H1 (cell line): ENCODE data around the gene ADCY3. TPM values are rescaled to one million over a fixed set of nuclear protein-coding genes. Genes with fewer than 3 reads are reported as not detected.
A peak's percentile ranks its signal among the peaks of the same experiment; 100 is the strongest.

Experiments used
- CTBP2 ChIP-seq: IDR thresholded peaks from 2 replicates; pipeline ENCODE4 v1.7.0; 2011; ENCODE audit warnings: borderline replicate concordance, mild to moderate bottlenecking, moderate library complexity, mixed read lengths, low read length; ENCODE audit not compliant: insufficient read depth, insufficient read length
- EZH2 ChIP-seq: fragments of 200-600 bp; sonication (generic); IDR thresholded peaks from 2 replicates; pipeline ENCODE4 v1.7.1; 2012; ENCODE audit warnings: low read depth, mild to moderate bottlenecking, moderate library complexity, low read length, inconsistent platforms; ENCODE audit not compliant: severe bottlenecking
- FOSL1 ChIP-seq: IDR thresholded peaks from 2 replicates; pipeline ENCODE4 v1.6.1; 2011; ENCODE audit warnings: mild to moderate bottlenecking, low read depth, low read length, moderate library complexity; ENCODE audit not compliant: insufficient read depth
- HDAC2 ChIP-seq, 2 experiments: fragments of 300-600 bp in 1 of 2; sonication (generic) in 1 of 2; IDR thresholded peaks; 2 replicates each; pipeline ENCODE4 v1.6.1; 2011 to 2012; ENCODE audit warnings: low read depth in 2 of 2, low read length in 2 of 2, mild to moderate bottlenecking in 2 of 2, moderate library complexity in 2 of 2, borderline replicate concordance in 1 of 2, inconsistent platforms in 1 of 2
- JUND ChIP-seq: IDR thresholded peaks from 2 replicates; pipeline ENCODE4 v1.6.1; 2011; ENCODE audit warnings: mild to moderate bottlenecking, improper control_type of control experiment, low read length
- KDM1A ChIP-seq: fragments of 200-600, 300-600 bp; sonication (generic); IDR thresholded peaks from 2 replicates; pipeline ENCODE4 v1.7.1; 2016; ENCODE audit warnings: mild to moderate bottlenecking, low read length, borderline replicate concordance
- KDM4A ChIP-seq: IDR thresholded peaks from one replicate; pipeline ENCODE4 v1.7.1; 2012; ENCODE audit warnings: low read depth, mild to moderate bottlenecking, moderate library complexity, low read length, inconsistent platforms; ENCODE audit not compliant: severe bottlenecking
- MAFK ChIP-seq: IDR thresholded peaks from 2 replicates; pipeline ENCODE4 v1.6.1; 2012; ENCODE audit warnings: low read depth, mild to moderate bottlenecking, improper control_type of control experiment, low read length
- NRF1 ChIP-seq: IDR thresholded peaks from 2 replicates; pipeline ENCODE4 v1.6.1; 2011; ENCODE audit warnings: mild to moderate bottlenecking, low read depth, low read length, improper control_type of control experiment
- PHF8 ChIP-seq: fragments of 200-600 bp; sonication (generic); conservative IDR thresholded peaks from 2 replicates; pipeline ENCODE4 v1.7.1; 2012; ENCODE audit warnings: low read depth, mild to moderate bottlenecking, inconsistent platforms, low read length, moderate library complexity
- SIRT6 ChIP-seq: IDR thresholded peaks from one replicate; pipeline ENCODE4 v1.7.1; 2012; ENCODE audit warnings: low read length, inconsistent platforms
- SP1 ChIP-seq: IDR thresholded peaks from 2 replicates; pipeline ENCODE4 v1.6.1; 2011; ENCODE audit warnings: low read depth, low read length
- SRF ChIP-seq: IDR thresholded peaks from 2 replicates; pipeline ENCODE4 v1.6.1; 2011; ENCODE audit warnings: mild to moderate bottlenecking, low read depth, low read length, moderate library complexity
- TBP ChIP-seq: IDR thresholded peaks from 2 replicates; pipeline ENCODE4 v1.6.1; 2011; ENCODE audit warnings: low read depth, low read length, improper control_type of control experiment
- polyA plus RNA-seq, 7 experiments: library from polyadenylated mRNA; depleted of rRNA in 3 of 7; stranded (reverse) in 5 of 7; unstranded in 2 of 7; fragments of >200 nt in 5 of 7; fragments of 200-250 nt in 2 of 7; gene quantifications; 1 replicate in 5 of 7; 2 replicates in 1 of 7; 4 replicates in 1 of 7; pipeline versions ENCODE4 v1.2.1 to v1.2.3, GENCODE V29; 2011 to 2013; ENCODE audit warnings: missing spikeins in 2 of 7, mixed read lengths in 2 of 7
- total RNA-seq: library from RNA; stranded (reverse); fragmentation: NEBNext Ultra II Directional; extraction: Animal tissue kit (Norgen Biotek cat#: 25700); gene quantifications from 2 replicates; pipeline ENCODE4 v1.2.1, GENCODE V29; 2021
- TF ChIP-seq, protein P1 (sequence below): IDR thresholded peaks from 2 replicates; pipeline ENCODE4 v1.6.1; 2011; ENCODE audit warnings: low read length, improper control_type of control experiment
- TF ChIP-seq, protein P2 (sequence below), 3 experiments: IDR thresholded peaks; 1 replicate in 2 of 3; 2 replicates in 1 of 3; pipeline versions ENCODE4 v1.5.1 to v1.6.1; 2011; ENCODE audit warnings: low read length in 3 of 3, mild to moderate bottlenecking in 3 of 3, inconsistent platforms in 2 of 3, low read depth in 1 of 3, moderate library complexity in 1 of 3; ENCODE audit not compliant: insufficient read depth in 1 of 3; ENCODE audit errors: control extremely low read depth in 1 of 3
- TF ChIP-seq, protein P3 (sequence below): IDR thresholded peaks from 2 replicates; pipeline ENCODE4 v1.6.1; 2012; ENCODE audit warnings: low read length, inconsistent platforms

ADCY3 gene
- total and polyA plus RNA-seq, 2 of the 8 experiments (the other 6 are each of a cell fraction or from before 2014, with no cell fraction given): 45.1 to 52.9 TPM

DNA sequence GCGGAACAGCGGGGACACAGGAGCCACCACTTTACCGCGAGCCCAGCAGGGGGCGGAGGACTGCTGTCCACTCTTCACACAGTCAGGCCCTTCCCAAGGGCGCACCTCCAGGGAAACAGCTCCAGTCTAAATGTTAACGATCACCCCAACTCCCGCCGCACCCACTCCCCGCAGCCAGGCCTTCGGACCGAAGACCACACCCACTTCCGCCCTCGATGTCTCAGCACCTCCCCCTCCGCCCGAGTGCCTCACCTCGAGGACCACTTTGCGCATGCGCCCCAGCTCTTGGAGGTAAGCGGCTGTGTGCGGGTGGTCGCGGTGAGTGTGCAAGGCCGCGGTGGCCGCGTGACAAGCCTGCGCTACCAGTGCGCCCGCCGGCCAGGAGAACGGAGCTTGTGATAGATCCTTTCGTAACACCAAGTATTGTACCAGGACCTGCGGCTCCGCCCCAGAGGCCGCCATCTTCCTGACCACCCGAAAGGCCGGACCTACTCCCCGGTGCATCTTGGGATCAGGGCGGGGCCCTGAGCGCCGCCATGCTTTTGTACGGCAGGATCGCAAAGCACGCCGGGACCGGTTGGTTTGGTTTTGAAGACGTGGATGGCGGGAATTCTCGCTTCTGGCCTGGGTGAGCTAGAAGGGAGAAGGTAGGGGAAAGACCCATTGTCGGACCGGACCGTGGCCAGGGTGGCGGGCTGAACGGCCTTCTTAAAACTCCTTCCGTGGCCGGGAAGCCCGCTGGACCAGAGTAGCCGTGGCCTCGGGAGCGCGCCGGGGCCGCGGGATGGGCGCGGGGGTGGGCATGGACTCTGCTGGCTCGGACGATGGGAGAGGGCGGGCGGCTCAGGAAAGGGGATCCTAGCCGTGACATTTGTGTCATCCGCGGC lies 126.9 kb downstream of the ADCY3 start, which contains the start of the genes CENPO and PTRHD1 (continued):
- TF ChIP-seq, protein P1, sequence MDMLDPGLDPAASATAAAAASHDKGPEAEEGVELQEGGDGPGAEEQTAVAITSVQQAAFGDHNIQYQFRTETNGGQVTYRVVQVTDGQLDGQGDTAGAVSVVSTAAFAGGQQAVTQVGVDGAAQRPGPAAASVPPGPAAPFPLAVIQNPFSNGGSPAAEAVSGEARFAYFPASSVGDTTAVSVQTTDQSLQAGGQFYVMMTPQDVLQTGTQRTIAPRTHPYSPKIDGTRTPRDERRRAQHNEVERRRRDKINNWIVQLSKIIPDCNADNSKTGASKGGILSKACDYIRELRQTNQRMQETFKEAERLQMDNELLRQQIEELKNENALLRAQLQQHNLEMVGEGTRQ: no peak
- TF ChIP-seq JUND (peak; percentile 16; the same call in 1 of the 2 replicates), SIRT6 (no peak), KDM4A (peak; percentile 27), NRF1 (peak; percentile 80), SRF (no peak), MAFK (no peak), CTBP2 (no peak), FOSL1 (no peak), KDM1A (no peak), HDAC2 (IDR thresholded peaks at IDR 0.05; ENCODE audit: borderline replicate concordance in 1 of 2, low read depth in 2 of 2, low read length in 2 of 2) (peak; percentile 2 to 60; a peak in 1 of 4 replicates), EZH2 (no peak), PHF8 (peak; percentile 99), SP1 (peak; percentile 19; the same call in 1 of the 2 replicates), TBP (peak; percentile 90)
- TF ChIP-seq, protein P2, sequence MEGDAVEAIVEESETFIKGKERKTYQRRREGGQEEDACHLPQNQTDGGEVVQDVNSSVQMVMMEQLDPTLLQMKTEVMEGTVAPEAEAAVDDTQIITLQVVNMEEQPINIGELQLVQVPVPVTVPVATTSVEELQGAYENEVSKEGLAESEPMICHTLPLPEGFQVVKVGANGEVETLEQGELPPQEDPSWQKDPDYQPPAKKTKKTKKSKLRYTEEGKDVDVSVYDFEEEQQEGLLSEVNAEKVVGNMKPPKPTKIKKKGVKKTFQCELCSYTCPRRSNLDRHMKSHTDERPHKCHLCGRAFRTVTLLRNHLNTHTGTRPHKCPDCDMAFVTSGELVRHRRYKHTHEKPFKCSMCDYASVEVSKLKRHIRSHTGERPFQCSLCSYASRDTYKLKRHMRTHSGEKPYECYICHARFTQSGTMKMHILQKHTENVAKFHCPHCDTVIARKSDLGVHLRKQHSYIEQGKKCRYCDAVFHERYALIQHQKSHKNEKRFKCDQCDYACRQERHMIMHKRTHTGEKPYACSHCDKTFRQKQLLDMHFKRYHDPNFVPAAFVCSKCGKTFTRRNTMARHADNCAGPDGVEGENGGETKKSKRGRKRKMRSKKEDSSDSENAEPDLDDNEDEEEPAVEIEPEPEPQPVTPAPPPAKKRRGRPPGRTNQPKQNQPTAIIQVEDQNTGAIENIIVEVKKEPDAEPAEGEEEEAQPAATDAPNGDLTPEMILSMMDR (IDR thresholded peaks at IDR 0.05; ENCODE audit: control extremely low read depth in 1 of 3, insufficient read depth in 1 of 3, low read depth in 1 of 3, low read length in 3 of 3): peak in 2 of 3 experiments; percentile 24 to 37; a peak in 2 of 4 replicates
- TF ChIP-seq, protein P3, sequence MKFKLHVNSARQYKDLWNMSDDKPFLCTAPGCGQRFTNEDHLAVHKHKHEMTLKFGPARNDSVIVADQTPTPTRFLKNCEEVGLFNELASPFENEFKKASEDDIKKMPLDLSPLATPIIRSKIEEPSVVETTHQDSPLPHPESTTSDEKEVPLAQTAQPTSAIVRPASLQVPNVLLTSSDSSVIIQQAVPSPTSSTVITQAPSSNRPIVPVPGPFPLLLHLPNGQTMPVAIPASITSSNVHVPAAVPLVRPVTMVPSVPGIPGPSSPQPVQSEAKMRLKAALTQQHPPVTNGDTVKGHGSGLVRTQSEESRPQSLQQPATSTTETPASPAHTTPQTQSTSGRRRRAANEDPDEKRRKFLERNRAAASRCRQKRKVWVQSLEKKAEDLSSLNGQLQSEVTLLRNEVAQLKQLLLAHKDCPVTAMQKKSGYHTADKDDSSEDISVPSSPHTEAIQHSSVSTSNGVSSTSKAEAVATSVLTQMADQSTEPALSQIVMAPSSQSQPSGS: 0 out of 2 replicates have a peak, but pooled peaks have one; percentile 19
